Prostate gland (tissue), 2 donors: Measurements from ENCODE around the gene TMUB1. TPM values are rescaled to one million over a fixed set of nuclear protein-coding genes. Genes with fewer than 3 reads are reported as not detected.
A peak's percentile ranks its signal among the peaks of the same experiment; 100 is the strongest.

ENCODE experiments used
- DNase-seq: peaks from one replicate; pipeline ENCODE4 v3.0.0-alpha.2; 2019; ENCODE audit warnings: low spot score
- H3K27ac ChIP-seq, 2 donors: fragments of 200-600 bp; sonication (generic); 2 replicates each; pipeline ENCODE4 v1.5.1; 2017 to 2019
- H3K27me3 ChIP-seq: fragments of 200-600 bp; sonication (generic); replicated peaks from 2 replicates; pipeline ENCODE4 v1.5.1; 2019; ENCODE audit not compliant: insufficient read depth
- H3K36me3 ChIP-seq, 2 donors: fragments of 200-600 bp; sonication (generic); 1 replicate in 1 of 2; 2 replicates in 1 of 2; pipeline versions ENCODE4 v1.5.1 to v1.8.1; 2017 to 2019
- H3K4me1 ChIP-seq: fragments of 200-600 bp; sonication (generic); replicated peaks from 2 replicates; pipeline ENCODE4 v1.5.1; 2019
- H3K4me3 ChIP-seq, 2 donors: fragments of 200-600 bp; sonication (generic); 2 replicates each; pipeline ENCODE4 v1.5.1; 2017 to 2019
- H3K9me3 ChIP-seq: fragments of 200-600 bp; sonication (generic); 2 replicates; pipeline ENCODE4 v1.5.1; 2017
- CTCF ChIP-seq, 4 experiments: fragments of 200-600 bp in 2 of 4; fragments of 450-650 bp in 2 of 4; sonication (generic) in 2 of 4; IDR thresholded peaks; 1 replicate in 3 of 4; 2 replicates in 1 of 4; pipeline ENCODE4 v1.5.1; 2016 to 2019; ENCODE audit warnings: antibody characterized with exemption in 4 of 4, mild to moderate bottlenecking in 2 of 4, moderate library complexity in 2 of 4
- POLR2A ChIP-seq: fragments of 450-650 bp; IDR thresholded peaks from one replicate; pipeline ENCODE4 v1.6.1; 2016; ENCODE audit warnings: antibody characterized with exemption, mild to moderate bottlenecking
- POLR2AphosphoS5 ChIP-seq: sonication (generic); formaldehyde crosslinking; IDR thresholded peaks from one replicate; pipeline ENCODE4 v1.6.1; 2017; ENCODE audit warnings: antibody characterized with exemption
- WGBS: methylation state at CpG from one replicate; pipeline ENCODE4 v1.1.5; 2018; 5-methylcytosine and 5-hydroxymethylcytosine counted together
- intact Hi-C: fragments of 100-400 bp; cut with DNase I; formaldehyde crosslinking; loops from one replicate; pipeline ENCODE4 v1.14.2; 2022
- total RNA-seq, 2 donors: library from RNA; depleted of rRNA; stranded (reverse); fragments of >200 nt; gene quantifications; one replicate each; pipeline ENCODE4 v1.1.0, GENCODE V29; 2016

The TMUB1 gene
- total RNA-seq, 2 donors from 2014 or later = 79.8 to 99.4 TPM

- TF ChIP-seq POLR2A (no peak), CTCF (IDR thresholded peaks at IDR 0.05) (no peak), POLR2AphosphoS5 (no peak)
- no peak overlapping the region for H3K4me3 ChIP-seq
- H3K27me3 ChIP-seq = no peaks in the 10 kb centered on the region
- DNase-seq = no peak
- peaks cover under 1% of the 10 kb centered on the region for H3K4me1 ChIP-seq
- 90% methylated on average over 5 of the region's 5 CpGs for WGBS
- H3K9me3 ChIP-seq = no peaks in the 10 kb centered on the region
- H3K27ac ChIP-seq = no peak overlapping the region
- intact Hi-C loops = no loop called here
- H3K36me3 ChIP-seq = no peaks in the 10 kb centered on the region
Measured at GRCh38 chr7:151094675-151095074, 11.4 kb upstream of the TMUB1 start.

DNA sequence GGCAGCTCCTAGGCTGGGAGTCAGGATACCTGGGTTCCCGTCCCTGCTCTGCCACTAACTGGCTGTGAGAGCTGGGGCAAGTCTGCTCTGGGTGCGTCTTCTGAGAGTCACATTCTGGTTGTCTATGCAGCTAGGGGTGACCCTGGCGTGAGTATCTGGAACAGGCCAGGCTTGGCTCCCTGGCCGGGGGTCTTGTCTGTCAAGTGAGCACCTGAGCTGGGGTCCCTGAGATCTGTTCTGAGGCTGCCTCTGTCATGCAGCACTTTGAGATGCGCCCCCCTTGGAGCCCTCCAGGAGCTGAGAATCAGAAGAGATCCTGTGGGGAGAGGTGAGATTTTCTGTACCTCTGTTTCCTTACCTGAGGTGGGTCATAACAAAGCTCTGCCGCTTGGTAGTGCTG lies 10.5 kb upstream of the TMUB1 start:
- H3K4me3 ChIP-seq = no peak overlapping the region
- 91% methylated on average over 6 of the region's 6 CpGs for WGBS
- H3K27me3 ChIP-seq = no peaks in the 10 kb centered on the region
- DNase-seq = no peak
- H3K4me1 ChIP-seq = peaks cover 4% of the 10 kb centered on the region
- no peaks in the 10 kb centered on the region for H3K9me3 ChIP-seq
- H3K36me3 ChIP-seq = no peaks in the 10 kb centered on the region
- intact Hi-C loops = no loop called here
- TF ChIP-seq POLR2A (no peak), POLR2AphosphoS5 (no peak), CTCF (IDR thresholded peaks at IDR 0.05) (no peak)
- H3K27ac ChIP-seq = no peak overlapping the region

DNA sequence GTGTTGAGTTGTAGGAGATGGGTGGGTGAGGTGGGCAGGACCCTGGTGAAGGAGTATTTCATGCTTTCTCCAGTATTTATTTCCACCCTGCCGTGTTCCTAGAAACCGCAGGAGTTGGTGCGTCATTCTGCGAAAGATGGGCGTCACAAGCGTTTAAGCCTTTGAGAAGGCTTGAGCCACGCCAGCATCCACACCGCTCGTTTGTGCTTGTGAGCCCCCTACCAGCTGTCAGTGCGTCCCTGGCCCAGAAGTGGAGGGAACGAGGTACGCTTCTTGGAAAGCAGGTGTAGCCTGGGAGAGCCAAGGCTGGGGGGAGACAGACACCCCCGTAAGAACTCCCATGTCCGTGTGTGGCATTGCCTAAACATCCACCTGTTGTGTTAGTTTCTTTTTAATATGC lies 8.7 kb upstream of the TMUB1 start:
- intact Hi-C loops = no loop called here
- Histone ChIP-seq H3K27me3 (no peaks in the 10 kb centered on the region), H3K4me3 (no peak overlapping the region), H3K9me3 (no peaks in the 10 kb centered on the region), H3K36me3 (no peaks in the 10 kb centered on the region), H3K4me1 (peaks cover 16% of the 10 kb centered on the region), H3K27ac (no peak overlapping the region)
- WGBS = 87% methylated on average over 14 of the region's 14 CpGs
- DNase-seq = no peak
- no peak for TF ChIP-seq CTCF (IDR thresholded peaks at IDR 0.05)
- TF ChIP-seq POLR2AphosphoS5 = no peak
- TF ChIP-seq POLR2A = no peak

DNA sequence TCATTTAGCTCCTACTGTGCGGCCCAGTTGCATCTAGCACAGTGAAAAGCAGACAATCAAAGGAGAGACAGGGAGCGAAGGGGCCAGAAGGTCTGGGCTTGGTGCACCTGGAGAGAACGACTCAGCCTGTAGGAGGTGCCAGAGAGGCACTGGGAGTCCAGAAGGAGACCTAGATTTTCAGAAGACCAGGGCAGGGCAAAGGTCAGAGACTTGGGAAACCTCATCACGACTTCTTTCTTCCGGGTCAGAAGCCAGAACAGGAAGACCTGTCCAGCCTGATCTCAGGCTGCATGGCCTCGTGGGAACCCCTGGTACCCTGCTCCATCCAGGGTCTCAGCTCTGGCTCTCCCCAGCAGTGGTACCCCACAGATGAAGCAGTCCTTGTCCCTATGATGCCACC lies 8.1 kb upstream of the TMUB1 start:
- TF ChIP-seq POLR2A (no peak), CTCF (IDR thresholded peaks at IDR 0.05) (peak in 1 of 4 experiments; percentile 10), POLR2AphosphoS5 (no peak)
- Histone ChIP-seq H3K36me3 (no peaks in the 10 kb centered on the region), H3K4me3 (no peak overlapping the region), H3K27me3 (no peaks in the 10 kb centered on the region), H3K27ac (no peak overlapping the region), H3K9me3 (no peaks in the 10 kb centered on the region), H3K4me1 (peaks cover 16% of the 10 kb centered on the region)
- DNase-seq = no peak
- WGBS = 48% methylated on average over 5 of the region's 6 CpGs
- intact Hi-C loops = no loop called here

- no peaks in the 10 kb centered on the region for H3K36me3 ChIP-seq
- no peak overlapping the region for H3K27ac ChIP-seq
- peaks cover 16% of the 10 kb centered on the region for H3K4me1 ChIP-seq
- no peaks in the 10 kb centered on the region for H3K9me3 ChIP-seq
- TF ChIP-seq POLR2AphosphoS5 (no peak), CTCF (IDR thresholded peaks at IDR 0.05) (no peak)
- no peaks in the 10 kb centered on the region for H3K27me3 ChIP-seq
- intact Hi-C loops = no loop called here
- no peak overlapping the region for H3K4me3 ChIP-seq
- DNase-seq = no peak
- 83% methylated on average over 7 of the region's 7 CpGs for WGBS
Measured at GRCh38 chr7:151091003-151091402, 7.7 kb upstream of the TMUB1 start.
